AG10803 (cell line): ENCODE measurements around the gene HEATR3.

Experiments used
- DNase-seq: peaks from one replicate; pipeline ENCODE4 v3.0.0; 2010; ENCODE audit warnings: low read depth
- H3K4me3 ChIP-seq: 2 replicates; pipeline ENCODE4 v1.5.1; 2011; ENCODE audit warnings: mild to moderate bottlenecking, low read length, control low read depth
- CTCF ChIP-seq: conservative IDR thresholded peaks from 2 replicates; pipeline ENCODE4 v1.5.1; 2011; ENCODE audit warnings: mild to moderate bottlenecking, low read length, control low read depth, inconsistent platforms

The HEATR3 gene, protein sequence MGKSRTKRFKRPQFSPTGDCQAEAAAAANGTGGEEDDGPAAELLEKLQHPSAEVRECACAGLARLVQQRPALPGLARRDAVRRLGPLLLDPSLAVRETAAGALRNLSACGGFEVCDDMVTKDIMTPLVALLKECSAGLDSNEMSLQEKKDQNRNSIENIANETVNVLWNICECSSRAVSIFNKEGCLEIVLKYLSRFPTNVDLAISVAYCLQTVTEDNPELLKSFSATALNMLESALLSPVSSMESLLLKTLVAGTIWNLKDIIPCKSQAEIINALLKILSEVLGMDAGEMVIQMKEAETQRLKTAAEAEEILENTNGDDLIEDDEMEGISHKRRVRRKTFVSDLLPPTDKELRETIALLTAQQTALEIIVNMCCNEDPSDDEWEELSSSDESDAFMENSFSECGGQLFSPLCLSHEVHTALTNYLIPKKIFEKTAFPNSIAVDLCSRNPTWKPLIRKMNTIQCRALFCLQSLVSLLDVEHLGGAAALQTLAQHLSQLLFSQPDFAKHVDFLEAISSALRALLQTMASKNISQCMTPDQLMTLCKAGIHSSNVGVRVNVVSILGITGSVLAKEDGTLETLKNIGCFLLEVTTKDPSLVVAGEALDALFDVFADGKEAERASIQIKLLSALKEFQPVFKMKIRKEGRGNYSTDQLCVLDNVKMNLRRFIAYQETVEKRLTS

GRCh38 chr16:50065624-50066481, at the start of gene HEATR3:
Gene HEATR3 (plus strand): TSS chr16:50065970. CDS start chr16:50066132, 162 bp downstream.
- peak; percentile 91 for DNase-seq
- no peak for TF ChIP-seq CTCF
- H3K4me3 ChIP-seq, result peak within 1 kb of the TSS; percentile 96

- no peak overlapping the region for H3K4me3 ChIP-seq
- DNase-seq, result no peak
- TF ChIP-seq CTCF, result no peak
Observed at GRCh38 chr16:50017553-50017952, 48.2 kb upstream of the HEATR3 start.

- peak; percentile 24; the same call in 1 of the 2 replicates for TF ChIP-seq CTCF
- no peak overlapping the region for H3K4me3 ChIP-seq
- peak; percentile 6 for DNase-seq
Observed at GRCh38 chr16:50021544-50021943, 44.2 kb upstream of the HEATR3 start.

DNA sequence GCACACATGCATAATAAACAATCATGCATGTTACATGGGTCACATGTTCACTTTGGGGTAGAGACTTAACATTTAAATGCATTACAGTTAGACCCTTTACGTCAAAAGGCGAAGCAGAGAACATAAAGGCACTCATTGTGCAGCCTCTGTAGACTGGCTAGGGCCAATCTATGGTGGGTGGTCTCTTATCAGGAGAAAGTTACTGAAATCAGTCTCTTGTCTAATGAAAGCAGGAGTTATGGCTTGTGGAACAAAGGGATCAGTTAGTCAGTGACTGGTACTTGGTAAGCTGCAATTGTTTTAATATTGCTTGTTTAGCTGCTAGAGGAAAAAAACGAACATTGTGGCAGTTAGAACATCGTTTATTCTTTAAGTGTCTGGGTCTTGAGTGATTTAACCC, 42.1 kb upstream of the HEATR3 start:
- no peak for TF ChIP-seq CTCF
- no peak overlapping the region for H3K4me3 ChIP-seq
- no peak for DNase-seq

DNA sequence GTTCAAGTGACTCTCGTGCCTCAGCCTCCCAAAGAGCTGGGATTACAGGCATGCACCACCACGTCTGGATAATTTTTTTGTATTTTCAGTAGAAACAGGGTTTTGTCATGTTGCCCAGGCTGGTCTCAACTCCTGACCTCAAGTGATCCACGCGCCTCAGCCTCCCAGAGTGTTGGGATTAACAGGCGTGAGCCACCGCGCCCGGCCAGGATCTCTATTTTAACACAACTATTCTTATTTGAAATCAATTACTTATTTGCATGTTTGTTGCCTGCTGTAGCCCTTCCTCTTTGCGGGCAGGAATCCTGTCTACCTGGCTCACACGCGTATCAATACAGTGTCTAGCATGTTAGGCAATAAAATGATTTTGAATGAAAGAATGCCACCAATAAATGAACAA, 41.6 kb upstream of the HEATR3 start:
- no peak for TF ChIP-seq CTCF
- no peak for DNase-seq
- H3K4me3 ChIP-seq, result no peak overlapping the region

GRCh38 chr16:50024684-50025536, 40.9 kb upstream of the HEATR3 start, which contains the start of gene CNEP1R1:
Gene CNEP1R1 (plus strand): TSS chr16:50025225. CDS start chr16:50025316, 91 bp downstream.
- TF ChIP-seq CTCF, result peak; percentile 97
- DNase-seq, result peak; percentile 96
- peak within 1 kb of the TSS; percentile 93 for H3K4me3 ChIP-seq
